HEK293 (cell line): ENCODE measurements around the gene TAPBPL.

Experiments
- CTCF ChIA-PET: fragments of 350-600 bp; formaldehyde crosslinking; extraction: SDS; loops from one replicate; lab custom pipeline; 2021; ENCODE audit warnings: antibody characterized with exemption; lab: Yijun Ruan, JAX
- POLR2A ChIA-PET: fragments of 300-600 bp; formaldehyde crosslinking; extraction: SDS; loops from one replicate; lab custom pipeline; 2020; ENCODE audit warnings: antibody characterized with exemption, inconsistent platforms; lab: Yijun Ruan, JAX
- H3K27ac ChIP-seq: fragments of 200-500 bp; sonication (Bioruptor generic); 2 replicates; pipeline ENCODE4 v1.5.1; 2014; ENCODE audit warnings: low read depth, low read length, control low read depth, inconsistent platforms; ENCODE audit errors: extremely low read depth
- H3K36me3 ChIP-seq, 2 experiments: fragments of 200-500 bp in 1 of 2; sonication (Bioruptor generic) in 1 of 2; 1 replicate in 1 of 2; 2 replicates in 1 of 2; pipeline ENCODE4 v1.5.1; 2014 to 2017; ENCODE audit warnings: inconsistent platforms in 2 of 2, low read length in 2 of 2; ENCODE audit not compliant: control insufficient read depth in 2 of 2, insufficient read depth in 1 of 2
- H3K4me1 ChIP-seq: fragments of 200-500 bp; sonication (Bioruptor generic); 2 replicates; pipeline ENCODE4 v1.5.1; 2014; ENCODE audit warnings: mild to moderate bottlenecking, low read length, inconsistent platforms; ENCODE audit not compliant: control insufficient read depth, insufficient read depth
- H3K4me3 ChIP-seq: 2 replicates; pipeline ENCODE4 v1.5.1; 2011; ENCODE audit warnings: low read depth, mild to moderate bottlenecking, control low read depth, low read length, moderate library complexity
- H3K9me3 ChIP-seq: fragments of 200-500 bp; sonication (Bioruptor generic); 2 replicates; pipeline ENCODE4 v1.5.1; 2014; ENCODE audit warnings: low read depth, low read length, inconsistent platforms; ENCODE audit not compliant: control insufficient read depth, insufficient read depth
- ATF2 ChIP-seq: fragments of 450-650 bp; formaldehyde crosslinking; IDR thresholded peaks from 2 replicates; pipeline ENCODE4 v1.5.1; 2016; ENCODE audit warnings: missing biosample characterization, missing genetic modification characterization, low read depth
- ELK4 ChIP-seq: IDR thresholded peaks from 2 replicates; pipeline ENCODE4 v1.6.1; 2011; ENCODE audit warnings: mild to moderate bottlenecking, low read depth, low read length, borderline replicate concordance
- GLI2 ChIP-seq: fragments of 450-650 bp; formaldehyde crosslinking; IDR thresholded peaks from 2 replicates; pipeline ENCODE4; 2017; ENCODE audit warnings: missing biosample characterization, missing genetic modification characterization, low read depth, borderline replicate concordance
- IKZF3 ChIP-seq: fragments of 450-650 bp; IDR thresholded peaks from 2 replicates; pipeline ENCODE4 v1.5.0; 2018; ENCODE audit warnings: missing biosample characterization, mild to moderate bottlenecking, missing genetic modification characterization, moderate library complexity
- MYNN ChIP-seq: fragments of 450-650 bp; formaldehyde crosslinking; IDR thresholded peaks from 2 replicates; pipeline ENCODE4 v1.5.1; 2016; ENCODE audit warnings: missing biosample characterization, missing genetic modification characterization, borderline replicate concordance
- PRDM1 ChIP-seq: fragments of 450-650 bp; formaldehyde crosslinking; IDR thresholded peaks from 2 replicates; pipeline ENCODE4; 2016; ENCODE audit warnings: missing biosample characterization, missing genetic modification characterization
- PRDM10 ChIP-seq: fragments of 450-650 bp; formaldehyde crosslinking; IDR thresholded peaks from 2 replicates; pipeline ENCODE4 v1.5.1; 2016; ENCODE audit warnings: missing biosample characterization, missing genetic modification characterization
- REPIN1 ChIP-seq: fragments of 450-650 bp; formaldehyde crosslinking; IDR thresholded peaks from 2 replicates; pipeline ENCODE4 v1.5.1; 2017; ENCODE audit warnings: missing biosample characterization, missing genetic modification characterization, low read depth
- ZBTB8A ChIP-seq: fragments of 450-650 bp; formaldehyde crosslinking; IDR thresholded peaks from 2 replicates; pipeline ENCODE4 v1.5.1; 2016; ENCODE audit warnings: missing biosample characterization, missing genetic modification characterization
- ZEB2 ChIP-seq: fragments of 450-650 bp; formaldehyde crosslinking; IDR thresholded peaks from 2 replicates; pipeline ENCODE4 v1.5.1; 2016; ENCODE audit warnings: missing biosample characterization, missing genetic modification characterization
- ZFP37 ChIP-seq: fragments of 450-650 bp; formaldehyde crosslinking; IDR thresholded peaks from 2 replicates; pipeline ENCODE4 v1.5.1; 2016; ENCODE audit warnings: missing biosample characterization, missing genetic modification characterization
- ZFP41 ChIP-seq: fragments of 450-650 bp; formaldehyde crosslinking; IDR thresholded peaks from 2 replicates; pipeline ENCODE4 v1.5.1; 2016; ENCODE audit warnings: missing biosample characterization, missing genetic modification characterization, borderline replicate concordance
- ZNF146 ChIP-seq: fragments of 450-650 bp; formaldehyde crosslinking; IDR thresholded peaks from 2 replicates; pipeline ENCODE4 v1.5.1; 2016; ENCODE audit warnings: missing biosample characterization, missing genetic modification characterization
- ZNF202 ChIP-seq: fragments of 450-650 bp; formaldehyde crosslinking; IDR thresholded peaks from 2 replicates; pipeline ENCODE4 v1.5.1; 2016; ENCODE audit warnings: missing biosample characterization, missing genetic modification characterization, borderline replicate concordance
- ZNF274 ChIP-seq, 2 experiments: fragments of 200-500 bp in 1 of 2; fragments of 450-650 bp in 1 of 2; sonication (Bioruptor generic) in 1 of 2; formaldehyde crosslinking in 1 of 2; IDR thresholded peaks; 2 replicates each; pipeline versions ENCODE4 v1.5.1 to v1.6.1; 2014 to 2016; ENCODE audit warnings: borderline replicate concordance in 1 of 2, inconsistent platforms in 1 of 2, low read length in 1 of 2, missing biosample characterization in 1 of 2, missing genetic modification characterization in 1 of 2
- ZNF362 ChIP-seq: fragments of 450-650 bp; formaldehyde crosslinking; IDR thresholded peaks from 2 replicates; pipeline ENCODE4 v1.5.1; 2016; ENCODE audit warnings: missing biosample characterization, missing genetic modification characterization
- ZNF510 ChIP-seq: fragments of 450-650 bp; formaldehyde crosslinking; IDR thresholded peaks from 2 replicates; pipeline ENCODE4 v1.5.1; 2018; ENCODE audit warnings: mild to moderate bottlenecking, missing genetic modification characterization, missing biosample characterization; ENCODE audit not compliant: insufficient replicate concordance
- ZNF530 ChIP-seq: fragments of 450-650 bp; formaldehyde crosslinking; IDR thresholded peaks from 2 replicates; pipeline ENCODE4 v1.5.1; 2016; ENCODE audit warnings: low read depth, missing biosample characterization, missing genetic modification characterization
- ZNF621 ChIP-seq: fragments of 450-650 bp; formaldehyde crosslinking; IDR thresholded peaks from 2 replicates; pipeline ENCODE4 v1.5.1; 2017; ENCODE audit warnings: missing biosample characterization, missing genetic modification characterization
- ZNF645 ChIP-seq: fragments of 450-650 bp; formaldehyde crosslinking; IDR thresholded peaks from 2 replicates; pipeline ENCODE4; 2016; ENCODE audit warnings: missing biosample characterization, missing genetic modification characterization
- ZNF747 ChIP-seq: fragments of 450-650 bp; formaldehyde crosslinking; IDR thresholded peaks from 2 replicates; pipeline ENCODE4 v1.5.1; 2016; ENCODE audit warnings: missing biosample characterization, missing genetic modification characterization
- ZNF776 ChIP-seq: fragments of 450-650 bp; formaldehyde crosslinking; IDR thresholded peaks from 2 replicates; pipeline ENCODE4 v1.5.0; 2017; ENCODE audit warnings: missing biosample characterization, missing genetic modification characterization, borderline replicate concordance
- ZSCAN5A ChIP-seq: fragments of 450-650 bp; formaldehyde crosslinking; IDR thresholded peaks from 2 replicates; pipeline ENCODE4 v1.5.1; 2016; ENCODE audit warnings: missing biosample characterization, missing genetic modification characterization

Gene TAPBPL

GRCh38 chr12:6500466-6500865 is 48.6 kb downstream of the TAPBPL start (continued):
- TF ChIP-seq PRDM10 (tag by site-specific recombination) (no peak), ZNF510 (tag by site-specific recombination) (no peak), GLI2 (tag by site-specific recombination) (no peak), ZEB2 (no peak), ZNF146 (no peak), ZNF645 (tag by site-specific recombination) (no peak), ZNF776 (tag by site-specific recombination) (no peak), ATF2 (tag by site-specific recombination) (no peak)

GRCh38 chr12:6507102-6507998 is 55.5 kb downstream of the TAPBPL start:
- ChIA-PET CTCF (no interaction called here), POLR2A (interaction anchor here (0.6 to 1.4 kb wide), 9 partner anchors 13 to 135 kb away, joined by 3 to 11 read pairs (median 4); partner anchors contain the start of genes GAPDH, MRPL51 and VAMP1)
- Histone ChIP-seq H3K4me1 (peaks cover 4% of the 10 kb centered on the region; the same call in 1 of the 2 replicates), H3K4me3 (no peak overlapping the region), H3K36me3 (peaks cover 55 to 59% of the 10 kb centered on the region in 2 experiments), H3K27ac (peak overlapping the region; percentile 39), H3K9me3 (no peaks in the 10 kb centered on the region)
- TF ChIP-seq ZBTB8A (tag by site-specific recombination) (0 out of 2 replicates have a peak, but pooled peaks have one; percentile 23), MYNN (tag by site-specific recombination) (no peak), ZNF274 (IDR thresholded peaks at IDR 0.05; ENCODE audit: low read length) (no peak), ZNF274 (tag by site-specific recombination; IDR thresholded peaks at IDR 0.05; ENCODE audit: borderline replicate concordance) (no peak), ZFP41 (tag by site-specific recombination) (no peak), ZNF202 (tag by site-specific recombination) (no peak), IKZF3 (tag by site-specific recombination) (peak; percentile 65), PRDM1 (peak; percentile 93), ZNF621 (tag by site-specific recombination) (no peak), ZNF645 (tag by site-specific recombination) (no peak), ELK4 (no peak), ZNF530 (no peak), ZSCAN5A (tag by site-specific recombination) (no peak), ZNF747 (tag by site-specific recombination) (no peak), ZNF362 (tag by site-specific recombination) (peak; percentile 74), ZFP37 (tag by site-specific recombination) (no peak), REPIN1 (tag by site-specific recombination) (no peak)
